Stimulated activated CD8-positive, alpha-beta memory T cell treated with anti-CD3 and anti-CD28 coated beads, Interleukin-7, amount 100 ng/mL, for 4 hours (primary cell): Measurements from ENCODE around the gene HSPA12B.

Experiments
- DNase-seq, 2 donors: peaks; one replicate each; pipeline ENCODE4 v3.0.0-alpha.2; 2020; ENCODE audit warnings: low read depth in 2 of 2

Gene HSPA12B

GRCh38 chr20:3705491-3705969 lies 27.0 kb upstream of the HSPA12B start:
- DNase-seq = no peak

GRCh38 chr20:3705970-3706739 lies 26.3 kb upstream of the HSPA12B start:
- DNase-seq = no peak

- no peak for DNase-seq
Observed at GRCh38 chr20:3706774-3707507, 25.5 kb upstream of the HSPA12B start.

GRCh38 chr20:3707508-3707899 lies 25.0 kb upstream of the HSPA12B start:
- DNase-seq = no peak

GRCh38 chr20:3710011-3710466 lies 22.4 kb upstream of the HSPA12B start:
- no peak for DNase-seq

- peak; percentile 36 to 50 for DNase-seq
Observed at GRCh38 chr20:3710703-3711483, 21.6 kb upstream of the HSPA12B start.

GRCh38 chr20:3711484-3711941 lies 21.0 kb upstream of the HSPA12B start:
- no peak for DNase-seq

- no peak for DNase-seq
Observed at GRCh38 chr20:3712279-3712873, 20.1 kb upstream of the HSPA12B start, which contains the start of gene SIGLEC1. SIGLEC1 (minus strand) TSS chr20:3712600; CDS start chr20:3707128, 5,472 bp downstream.

GRCh38 chr20:3714092-3714491 lies 18.4 kb upstream of the HSPA12B start:
- no peak for DNase-seq

- DNase-seq = peak in 1 of 2 donors; percentile 5
Observed at GRCh38 chr20:3716195-3716834, 16.2 kb upstream of the HSPA12B start.

GRCh38 chr20:3719046-3719445 lies 13.4 kb upstream of the HSPA12B start:
- DNase-seq = no peak

GRCh38 chr20:3720068-3720467 lies 12.4 kb upstream of the HSPA12B start:
- no peak for DNase-seq

GRCh38 chr20:3720626-3721025 lies 11.9 kb upstream of the HSPA12B start:
- DNase-seq = no peak

GRCh38 chr20:3721912-3722311 lies 10.6 kb upstream of the HSPA12B start:
- DNase-seq = no peak

GRCh38 chr20:3723284-3723683 lies 9.2 kb upstream of the HSPA12B start:
- no peak for DNase-seq

- no peak for DNase-seq
Observed at GRCh38 chr20:3724356-3724755, 8.1 kb upstream of the HSPA12B start.

GRCh38 chr20:3727401-3728021 lies 5.0 kb upstream of the HSPA12B start:
- no peak for DNase-seq

- no peak for DNase-seq
Observed at GRCh38 chr20:3728354-3728753, 4.1 kb upstream of the HSPA12B start.

- DNase-seq = no peak
Observed at GRCh38 chr20:3728876-3729275, 3.6 kb upstream of the HSPA12B start.

GRCh38 chr20:3729378-3729777 lies 3.1 kb upstream of the HSPA12B start:
- DNase-seq = no peak
